DND-41 (cell line): Measurements from ENCODE around the gene ENO2.
A peak's percentile ranks its signal among the peaks of the same experiment; 100 is the strongest.

Experiments
- ATAC-seq: fragments of 200-7000 bp; cut with Tn5 transposase; 3 replicates; pipeline ENCODE4 v1.9.1; 2021; ENCODE audit warnings: low read depth; ENCODE audit not compliant: insufficient read depth
- DNase-seq: peaks from one replicate; pipeline ENCODE4 v3.0.0-alpha.2; 2020
- H2AFZ ChIP-seq: 2 replicates; pipeline ENCODE4 v1.6.0; 2012; ENCODE audit warnings: low read depth, low read length
- H3K27ac ChIP-seq: 2 replicates; pipeline ENCODE4 v1.5.1; 2012; ENCODE audit warnings: low read length, inconsistent platforms
- H3K27me3 ChIP-seq: fragments of 200-600 bp; sonication (generic); 2 replicates; pipeline ENCODE4 v1.6.0; 2012; ENCODE audit warnings: low read length, mild to moderate bottlenecking, inconsistent platforms; ENCODE audit not compliant: insufficient read depth, poor library complexity
- H3K36me3 ChIP-seq: 2 replicates; pipeline ENCODE4 v1.5.1; 2012; ENCODE audit warnings: low read length, inconsistent platforms; ENCODE audit not compliant: insufficient read depth
- H3K4me1 ChIP-seq: 2 replicates; pipeline ENCODE4 v1.5.1; 2012; ENCODE audit warnings: mild to moderate bottlenecking, low read length; ENCODE audit not compliant: insufficient read depth
- H3K4me2 ChIP-seq: 2 replicates; pipeline ENCODE4 v1.6.0; 2012; ENCODE audit warnings: mild to moderate bottlenecking, moderate library complexity, low read length, inconsistent platforms; ENCODE audit not compliant: insufficient read depth
- H3K4me3 ChIP-seq, 2 experiments: fragments of 200-600 bp in 1 of 2; shearing (Covaris generic) in 1 of 2; 2 replicates each; pipeline ENCODE4 v1.5.1; 2012 to 2016; ENCODE audit warnings: inconsistent platforms in 2 of 2, low read length in 2 of 2, mild to moderate bottlenecking in 2 of 2, low read depth in 1 of 2, moderate library complexity in 1 of 2
- H3K79me2 ChIP-seq: 2 replicates; pipeline ENCODE4 v1.6.0; 2012; ENCODE audit warnings: low read length, inconsistent platforms; ENCODE audit not compliant: insufficient read depth
- H3K9ac ChIP-seq: 2 replicates; pipeline ENCODE4 v1.6.0; 2012; ENCODE audit warnings: low read depth, mild to moderate bottlenecking, inconsistent platforms, low read length, moderate library complexity
- H3K9me3 ChIP-seq: 2 replicates; pipeline ENCODE4 v1.5.1; 2012; ENCODE audit warnings: low read length, moderate library complexity, mild to moderate bottlenecking, inconsistent platforms; ENCODE audit not compliant: insufficient read depth, severe bottlenecking
- H4K20me1 ChIP-seq: 2 replicates; pipeline ENCODE4 v1.6.0; 2012; ENCODE audit warnings: low read length; ENCODE audit not compliant: insufficient read depth
- CTCF ChIP-seq: IDR thresholded peaks from 2 replicates; pipeline ENCODE4 v1.5.1; 2012; ENCODE audit warnings: borderline replicate concordance, low read length, moderate library complexity, mild to moderate bottlenecking; ENCODE audit not compliant: poor library complexity, severe bottlenecking; ENCODE audit errors: extremely low read depth
- EZH2 ChIP-seq: IDR thresholded peaks from 3 replicates; pipeline ENCODE4 v1.6.1; 2012; ENCODE audit warnings: borderline replicate concordance, low read depth, mild to moderate bottlenecking, moderate library complexity, low read length, inconsistent platforms; ENCODE audit not compliant: severe bottlenecking

Gene ENO2

DNA sequence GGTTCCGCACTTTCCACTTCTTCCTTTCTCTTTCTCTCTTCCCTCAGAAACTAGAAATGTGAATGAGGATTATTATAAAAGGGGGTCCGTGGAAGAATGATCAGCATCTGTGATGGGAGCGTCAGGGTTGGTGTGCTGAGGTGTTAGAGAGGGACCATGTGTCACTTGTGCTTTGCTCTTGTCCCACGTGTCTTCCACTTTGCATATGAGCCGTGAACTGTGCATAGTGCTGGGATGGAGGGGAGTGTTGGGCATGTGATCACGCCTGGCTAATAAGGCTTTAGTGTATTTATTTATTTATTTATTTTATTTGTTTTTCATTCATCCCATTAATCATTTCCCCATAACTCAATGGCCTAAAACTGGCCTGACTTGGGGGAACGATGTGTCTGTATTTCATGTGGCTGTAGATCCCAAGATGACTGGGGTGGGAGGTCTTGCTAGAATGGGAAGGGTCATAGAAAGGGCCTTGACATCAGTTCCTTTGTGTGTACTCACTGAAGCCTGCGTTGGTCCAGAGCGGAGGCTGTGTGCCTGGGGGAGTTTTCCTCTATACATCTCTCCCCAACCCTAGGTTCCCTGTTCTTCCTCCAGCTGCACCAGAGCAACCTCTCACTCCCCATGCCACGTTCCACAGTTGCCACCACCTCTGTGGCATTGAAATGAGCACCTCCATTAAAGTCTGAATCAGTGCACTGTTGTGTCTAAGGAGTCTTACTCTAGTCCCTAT is 8.8 kb downstream of the ENO2 start:
- H3K27me3 ChIP-seq: no peaks in the 10 kb centered on the region
- no peak overlapping the region for H2AFZ ChIP-seq
- peaks cover 38% of the 10 kb centered on the region for H3K4me1 ChIP-seq
- DNase-seq (no peak), ATAC-seq (no peak)
- H3K4me3 ChIP-seq: no peak overlapping the region
- H3K79me2 ChIP-seq: peaks cover 11% of the 10 kb centered on the region
- H3K9ac ChIP-seq: no peak overlapping the region
- H3K36me3 ChIP-seq: peaks cover 49% of the 10 kb centered on the region
- H3K27ac ChIP-seq: no peak overlapping the region
- no peaks in the 10 kb centered on the region for H3K9me3 ChIP-seq
- no peaks in the 10 kb centered on the region for H4K20me1 ChIP-seq
- TF ChIP-seq CTCF (no peak), EZH2 (no peak)
- H3K4me2 ChIP-seq: no peak overlapping the region

- Histone ChIP-seq H3K4me2 (peak overlapping the region; percentile 59; the same call in 1 of the 2 replicates), H3K4me3 (no peak overlapping the region), H3K27ac (no peak overlapping the region), H4K20me1 (0 out of 2 replicates have a peak, but pooled peaks cover under 1% of the 10 kb centered on the region), H3K27me3 (no peaks in the 10 kb centered on the region), H3K9ac (peak overlapping the region; percentile 49; the same call in 1 of the 2 replicates), H3K4me1 (peaks cover 42% of the 10 kb centered on the region), H3K9me3 (no peaks in the 10 kb centered on the region), H2AFZ (no peak overlapping the region), H3K79me2 (peaks cover 18% of the 10 kb centered on the region), H3K36me3 (peaks cover 46% of the 10 kb centered on the region)
- TF ChIP-seq CTCF: no peak
- TF ChIP-seq EZH2: no peak
- DNase-seq: no peak
- ATAC-seq: no peak
Observed at GRCh38 chr12:6923851-6924250, 9.5 kb downstream of the ENO2 start.

GRCh38 chr12:6925239-6925539 is 10.8 kb downstream of the ENO2 start:
- Histone ChIP-seq H3K9ac (peak overlapping the region; percentile 49; the same call in 1 of the 2 replicates), H3K9me3 (no peaks in the 10 kb centered on the region), H3K27me3 (no peaks in the 10 kb centered on the region), H4K20me1 (peaks cover 10% of the 10 kb centered on the region; the same call in 1 of the 2 replicates), H3K36me3 (peaks cover 33% of the 10 kb centered on the region), H3K4me1 (peaks cover 55% of the 10 kb centered on the region), H2AFZ (no peak overlapping the region), H3K4me2 (no peak overlapping the region; the same call in 1 of the 2 replicates), H3K4me3 (no peak overlapping the region), H3K27ac (no peak overlapping the region), H3K79me2 (peaks cover 31% of the 10 kb centered on the region)
- ATAC-seq (no peak), DNase-seq (no peak)
- no peak for TF ChIP-seq CTCF
- no peak for TF ChIP-seq EZH2
